A172 (cell line): ENCODE results near the gene FBXL19. TPM values are rescaled to one million over a fixed set of nuclear protein-coding genes. Genes with fewer than 3 reads are reported as not detected.

Source experiments
- DNase-seq: peaks from one replicate; pipeline ENCODE4 v3.0.0-alpha.2; 2015; ENCODE audit warnings: low spot score
- total RNA-seq: library from RNA; depleted of rRNA; stranded (reverse); fragments of >200 nt; shearing (Covaris generic); gene quantifications from 2 replicates; pipeline ENCODE4 v1.2.3, GENCODE V29; 2014

The FBXL19 gene
- total RNA-seq, 1 experiment from 2014 or later = 18.7 TPM

- no peak for DNase-seq
Measured at GRCh38 chr16:30944352-30944751, 21.0 kb downstream of the FBXL19 start.

- DNase-seq = no peak
Measured at GRCh38 chr16:30946671-30947540, 23.5 kb downstream of the FBXL19 start.

GRCh38 chr16:30947541-30947858, 24.1 kb downstream of the FBXL19 start:
- DNase-seq = no peak

- peak; percentile 98 for DNase-seq
Measured at GRCh38 chr16:30947859-30948666, 24.7 kb downstream of the FBXL19 start.

GRCh38 chr16:30948667-30949649, 25.6 kb downstream of the FBXL19 start, which contains the start of gene ORAI3:
ORAI3 (plus strand) TSS chr16:30949068; CDS start chr16:30949290, 222 bp downstream.
- DNase-seq = peak; percentile 59

GRCh38 chr16:30949650-30950515, 26.5 kb downstream of the FBXL19 start:
- peak; percentile 98 for DNase-seq

GRCh38 chr16:30950516-30951065, 27.2 kb downstream of the FBXL19 start:
- no peak for DNase-seq

- no peak for DNase-seq
Measured at GRCh38 chr16:30951193-30951592, 27.8 kb downstream of the FBXL19 start.

GRCh38 chr16:30951750-30952149, 28.4 kb downstream of the FBXL19 start:
- DNase-seq = no peak

- DNase-seq = no peak
Measured at GRCh38 chr16:30953111-30953510, 29.7 kb downstream of the FBXL19 start.

GRCh38 chr16:30953511-30954124, 30.2 kb downstream of the FBXL19 start:
- peak; percentile 67 for DNase-seq

- DNase-seq = no peak
Measured at GRCh38 chr16:30954993-30955392, 31.6 kb downstream of the FBXL19 start.

- peak; percentile 88 for DNase-seq
Measured at GRCh38 chr16:30956601-30957455, 33.5 kb downstream of the FBXL19 start.

GRCh38 chr16:30957456-30958174, 34.2 kb downstream of the FBXL19 start, which contains the start of gene SETD1A:
SETD1A (plus strand) TSS chr16:30957754; CDS start chr16:30958732, 978 bp downstream.
- DNase-seq = peak; percentile 94

GRCh38 chr16:30958175-30959079, 35.1 kb downstream of the FBXL19 start:
- peak; percentile 32 for DNase-seq

- DNase-seq = no peak
Measured at GRCh38 chr16:30961384-30961783, 38.0 kb downstream of the FBXL19 start.

- DNase-seq = no peak
Measured at GRCh38 chr16:30963925-30964511, 40.6 kb downstream of the FBXL19 start.
